ENCODE results near the gene SDC4.
A peak's percentile ranks its signal among the peaks of the same experiment; 100 is the strongest.

- TF ChIP-seq FOXJ3 (CRISPR knock-in tag; IDR thresholded peaks at IDR 0.05) (no peak), CTCF (IDR thresholded peaks at IDR 0.05) (peak; percentile 52), RAD21 (IDR thresholded peaks at IDR 0.05; ENCODE audit: low read length) (no peak), GABPA (IDR thresholded peaks at IDR 0.05; ENCODE audit: low read depth) (no peak), MAX (IDR thresholded peaks at IDR 0.05; ENCODE audit: low read depth) (no peak)
These were observed 47.3 kb downstream of the SDC4 start for GRCh38 chr20:45300961-45301360.
